Measurements from ENCODE around the gene SF3B6. TPM values are rescaled to one million over a fixed set of nuclear protein-coding genes. Genes with fewer than 3 reads are reported as not detected.
"Not testable (repeated sequence)": the region's sequence is repeated elsewhere in the genome, so short reads cannot be mapped to it uniquely, and the experiment has no call there.

Gene SF3B6
- total RNA-seq, 1 experiment from 2014 or later = 360 TPM

DNA sequence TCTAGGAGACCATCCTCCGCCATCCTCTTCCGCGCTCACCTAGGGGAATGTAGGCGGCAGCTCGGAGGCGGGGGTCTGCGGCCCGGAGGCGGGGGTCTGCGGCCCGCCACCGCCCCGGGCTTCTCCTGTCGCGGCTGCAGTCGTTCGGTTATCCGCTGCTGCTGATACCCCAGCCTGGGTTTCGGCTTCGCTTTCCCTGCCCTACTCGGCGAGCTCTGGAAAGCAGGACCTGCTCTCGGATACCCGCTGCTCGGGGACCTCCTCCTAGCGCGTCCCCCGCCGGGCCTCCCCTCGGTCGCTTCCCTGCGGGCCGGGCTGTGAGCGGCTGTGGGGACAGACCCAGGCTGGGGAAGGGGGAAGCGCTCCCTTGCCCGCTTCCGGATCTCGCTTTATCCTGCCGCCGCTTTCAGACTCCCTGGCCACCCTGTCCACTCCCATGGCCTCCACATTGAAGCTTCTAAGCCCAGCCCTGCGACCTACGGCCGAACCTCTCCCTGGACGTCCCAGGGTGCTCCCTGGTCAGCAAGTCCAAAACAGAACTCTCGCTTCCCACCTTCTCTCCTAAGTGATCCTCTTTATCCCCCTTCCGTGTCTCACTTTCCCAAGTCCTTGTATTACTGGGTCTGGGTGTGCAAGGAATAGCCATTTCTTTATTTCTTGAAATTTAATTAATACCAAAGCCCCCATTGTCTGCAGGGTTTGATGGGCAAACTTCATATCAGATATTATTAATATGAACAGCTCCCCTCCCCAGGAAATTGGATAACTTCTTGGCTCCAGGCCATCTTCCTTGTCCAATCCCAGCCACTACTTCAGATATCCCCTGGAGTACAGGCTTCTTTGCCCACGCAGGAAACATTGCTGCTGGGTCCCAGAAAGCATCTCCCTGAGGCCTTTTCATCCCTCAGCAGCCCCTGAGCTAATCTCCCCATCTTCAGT lies 25.8 kb downstream of the SF3B6 start:
- Histone ChIP-seq H3K4me1 (no peaks in the 10 kb centered on the region), H3K4me3 (peak overlapping the region; percentile 74), H3K27me3 (no peaks in the 10 kb centered on the region), H3K27ac (no peak overlapping the region; the same call in 1 of the 2 replicates), H3K36me3 (no peaks in the 10 kb centered on the region), H3K9me3 (replicated peaks) (no peaks in the 10 kb centered on the region)
- peak; percentile 79 to 82 for DNase-seq

DNA sequence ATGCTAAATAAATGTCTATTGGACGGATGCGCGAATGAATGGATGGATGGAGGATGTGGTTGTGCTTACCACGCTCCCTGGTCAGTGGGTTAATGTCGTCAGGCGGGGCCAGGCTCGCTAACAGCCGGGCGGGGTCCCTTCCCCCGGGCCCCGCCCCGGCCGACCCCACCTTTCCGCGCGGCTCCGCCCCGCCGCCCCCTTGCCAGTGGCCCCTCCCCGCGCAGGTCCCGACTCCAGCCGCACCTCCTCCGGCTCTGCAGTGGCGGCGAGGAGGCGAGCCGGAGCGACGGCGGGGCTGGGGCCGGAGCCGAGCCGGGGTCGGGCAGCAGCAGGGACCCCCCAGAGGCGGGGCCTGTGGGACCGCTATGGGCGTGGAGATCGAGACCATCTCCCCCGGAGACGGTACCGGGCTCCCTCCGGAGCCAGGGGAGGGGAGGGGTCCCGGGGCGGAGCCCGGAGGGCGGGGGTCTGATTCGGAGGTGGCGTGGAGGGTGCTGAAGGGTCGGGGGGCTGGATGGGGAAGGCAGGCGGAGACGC lies 26.6 kb downstream of the SF3B6 start, which contains the start of gene FKBP1B:
TSS of gene FKBP1B (plus strand) at position 257 of the 537 bp plus-strand sequence. CDS start at position 366, 109 bp downstream.
- Histone ChIP-seq H3K36me3 (no peaks in the 10 kb centered on the region), H3K27me3 (no peaks in the 10 kb centered on the region), H3K4me1 (no peaks in the 10 kb centered on the region), H3K27ac (peak within 1 kb of the TSS; percentile 38; the same call in 1 of the 2 replicates), H3K9me3 (replicated peaks) (no peaks in the 10 kb centered on the region), H3K4me3 (peak within 1 kb of the TSS; percentile 74)
- peak; percentile 91 to 95 for DNase-seq

DNA sequence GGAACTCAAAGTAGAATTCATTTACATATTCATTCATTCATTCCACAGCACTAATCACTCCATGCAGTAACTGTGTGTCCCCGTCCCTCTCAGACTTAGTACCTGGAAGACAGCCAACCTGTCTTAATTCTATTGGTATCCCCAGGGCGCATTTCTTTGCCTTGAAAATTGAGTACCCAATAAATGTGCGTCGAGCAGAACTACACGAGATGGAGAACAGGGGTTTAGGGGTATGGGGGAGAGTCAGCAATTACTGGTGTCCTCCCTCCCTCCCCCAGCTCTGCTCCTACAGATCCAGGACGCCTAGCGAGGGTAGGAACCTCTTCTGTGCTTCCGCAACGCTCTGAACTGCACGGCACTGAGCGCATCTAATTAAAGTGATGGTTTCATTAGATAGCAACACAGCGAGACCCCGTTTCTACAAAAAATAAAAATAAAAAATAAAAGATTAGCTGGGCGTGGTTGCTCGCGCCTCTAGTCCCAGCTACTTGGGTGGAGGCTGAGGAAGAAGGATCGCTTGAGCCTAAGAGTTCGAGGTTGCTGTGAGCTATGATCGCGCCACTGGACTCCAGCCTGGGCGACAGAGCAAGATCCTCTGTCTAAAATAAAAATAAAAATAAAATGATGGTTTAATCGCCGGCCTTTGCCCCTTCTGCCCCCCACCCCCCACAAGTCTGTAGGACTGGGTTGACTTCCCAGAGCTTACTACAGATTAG lies 27.2 kb downstream of the SF3B6 start:
- Histone ChIP-seq H3K27ac (peak overlapping the region; percentile 38; the same call in 1 of the 2 replicates), H3K4me3 (peak overlapping the region; percentile 74), H3K36me3 (no peaks in the 10 kb centered on the region), H3K4me1 (no peaks in the 10 kb centered on the region), H3K9me3 (replicated peaks) (no peaks in the 10 kb centered on the region), H3K27me3 (no peaks in the 10 kb centered on the region)
- DNase-seq = peak; percentile 69 to 82

DNA sequence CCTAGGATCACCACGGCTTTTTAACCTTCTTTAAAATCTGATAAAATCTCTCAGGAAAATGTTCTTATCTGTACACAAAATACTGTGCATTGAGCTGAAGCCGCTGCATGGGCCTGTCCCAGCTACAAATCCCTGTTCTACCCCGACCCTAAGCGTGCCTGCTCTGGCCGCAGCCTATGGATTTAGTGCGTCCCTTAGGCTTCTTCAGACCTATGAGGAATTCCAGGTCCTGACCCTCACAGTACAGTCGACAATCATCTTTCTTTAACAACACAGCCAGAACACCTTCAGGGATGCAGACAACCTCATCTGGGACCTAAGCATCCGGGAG lies 28.5 kb downstream of the SF3B6 start:
- Histone ChIP-seq H3K36me3 (no peaks in the 10 kb centered on the region), H3K4me1 (no peaks in the 10 kb centered on the region), H3K27me3 (no peaks in the 10 kb centered on the region), H3K9me3 (replicated peaks) (no peaks in the 10 kb centered on the region), H3K27ac (peak overlapping the region; percentile 79), H3K4me3 (peak overlapping the region; percentile 71)
- DNase-seq = no peak

DNA sequence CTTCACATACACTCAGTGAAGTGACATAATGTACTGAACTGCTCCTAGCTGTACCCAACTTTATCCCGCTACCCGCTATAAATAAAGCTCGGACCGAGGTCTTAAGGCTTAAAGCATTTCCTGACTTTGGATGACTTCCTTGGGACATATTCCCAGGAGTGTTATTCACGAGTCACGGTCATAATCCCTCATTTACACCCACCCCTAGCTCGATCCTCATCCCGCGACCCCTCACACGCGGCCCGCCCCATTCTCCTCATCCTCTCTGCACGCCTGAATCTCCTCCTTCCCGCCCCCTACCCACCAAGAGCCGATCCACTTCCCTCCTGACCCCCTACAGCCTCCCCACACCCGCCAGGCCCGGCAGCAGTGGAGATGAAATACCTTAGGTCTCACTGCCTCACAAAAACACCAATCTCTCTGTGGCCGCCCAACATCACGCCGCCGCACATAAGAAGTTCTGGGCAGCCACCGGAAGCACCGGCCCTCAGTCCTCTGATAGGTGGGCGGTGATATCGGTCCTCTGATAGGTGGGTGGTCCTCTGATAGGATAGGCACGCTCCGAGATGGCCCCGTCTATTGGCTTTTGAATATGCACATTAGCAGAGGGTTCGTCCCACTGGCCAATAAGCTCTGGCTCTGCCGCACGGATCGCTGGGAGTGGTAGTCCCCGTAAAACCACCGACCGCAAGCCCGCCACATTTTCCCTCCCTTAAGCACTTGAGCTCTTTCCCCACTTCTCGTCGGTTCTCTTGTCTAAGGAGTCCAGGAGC lies 29.0 kb downstream of the SF3B6 start, which contains the start of gene WDCP:
TSS of gene WDCP (minus strand) at position 462 of the 773 bp plus-strand sequence. CDS start 7,897 bp downstream, outside the sequence.
- Histone ChIP-seq H3K36me3 (no peaks in the 10 kb centered on the region), H3K9me3 (replicated peaks) (no peaks in the 10 kb centered on the region), H3K4me1 (no peaks in the 10 kb centered on the region), H3K4me3 (peak within 1 kb of the TSS; percentile 71), H3K27me3 (no peaks in the 10 kb centered on the region), H3K27ac (peak within 1 kb of the TSS; percentile 79)
- peak; percentile 100 for DNase-seq

DNA sequence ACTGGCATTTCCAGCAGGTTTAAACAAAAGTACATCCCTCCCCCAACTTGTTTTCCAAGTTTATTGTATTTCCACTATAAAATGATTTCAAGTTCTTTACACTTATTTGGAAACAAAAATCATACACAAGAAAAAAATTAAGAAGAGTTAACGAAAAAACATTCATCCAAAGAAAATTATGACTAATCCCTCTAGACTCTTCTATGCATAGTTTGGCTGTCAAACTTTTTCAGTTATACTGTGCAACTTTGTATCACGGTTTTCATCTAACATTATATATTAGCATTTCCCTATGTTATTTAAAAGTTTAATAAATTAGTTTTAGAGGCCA lies 29.6 kb downstream of the SF3B6 start:
- DNase-seq = no peak

DNA sequence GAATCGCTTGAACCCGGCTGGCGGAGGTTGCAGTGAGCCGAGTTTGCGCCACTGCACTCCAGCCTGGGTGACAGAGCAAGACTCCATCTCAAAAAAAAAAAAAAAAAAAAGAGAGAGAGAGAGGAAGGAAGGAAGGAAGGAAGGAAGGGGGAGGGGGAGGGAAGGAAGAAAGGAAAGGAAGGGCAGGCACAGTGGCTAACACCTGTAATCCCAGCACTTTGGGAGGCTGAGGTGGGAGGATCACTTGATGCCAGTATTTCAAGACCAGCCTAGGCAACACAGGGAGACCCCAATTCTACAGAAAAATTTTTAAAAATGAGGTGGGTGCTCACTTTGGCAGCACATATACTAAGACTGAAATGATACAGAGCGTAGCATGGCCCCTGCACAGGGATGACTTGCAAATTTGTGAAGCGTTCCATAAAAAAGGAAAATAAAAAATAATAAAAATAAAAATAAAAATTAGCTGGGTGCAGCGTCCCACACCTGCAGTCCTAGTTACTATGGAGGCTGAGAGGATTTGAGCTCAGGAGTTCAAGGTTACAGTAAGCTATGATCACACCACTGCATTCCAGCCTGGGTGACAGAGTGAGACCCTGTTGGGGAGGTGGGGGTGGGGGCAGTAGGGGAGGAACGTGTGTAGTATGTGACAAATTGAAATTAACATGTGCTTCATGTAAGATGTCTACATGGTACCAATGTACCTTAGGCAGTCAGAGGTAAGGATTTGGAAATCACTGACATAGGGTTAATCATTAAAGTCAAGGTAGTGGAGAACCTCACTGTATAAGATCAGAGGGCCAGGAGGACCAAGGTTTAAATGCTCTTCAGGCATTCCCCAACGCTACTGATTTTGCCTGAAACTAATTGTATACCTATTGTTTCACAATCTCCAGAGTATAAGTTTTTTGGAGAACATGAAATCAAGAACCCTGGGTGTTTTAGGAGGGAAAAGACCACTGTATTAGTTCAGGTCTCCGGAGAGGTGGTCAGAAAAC lies 30.3 kb downstream of the SF3B6 start:
- H3K4me3 ChIP-seq = peak overlapping the region; percentile 71
- H3K27ac ChIP-seq = peak overlapping the region; percentile 79; the same call in 1 of the 2 replicates
- no peaks in the 10 kb centered on the region for H3K4me1 ChIP-seq
- no peak for DNase-seq
- H3K27me3 ChIP-seq = no peaks in the 10 kb centered on the region
- H3K36me3 ChIP-seq = no peaks in the 10 kb centered on the region; the same call in 1 of the 2 replicates
- no peaks in the 10 kb centered on the region for H3K9me3 ChIP-seq (replicated peaks)

More for the DNA sequence above, 29.6 kb downstream of the SF3B6 start:
- Histone ChIP-seq H3K4me3 (peak overlapping the region; percentile 71), H3K36me3 (no peaks in the 10 kb centered on the region), H3K9me3 (replicated peaks) (no peaks in the 10 kb centered on the region), H3K27me3 (no peaks in the 10 kb centered on the region), H3K4me1 (no peaks in the 10 kb centered on the region), H3K27ac (peak overlapping the region; percentile 79)

DNA sequence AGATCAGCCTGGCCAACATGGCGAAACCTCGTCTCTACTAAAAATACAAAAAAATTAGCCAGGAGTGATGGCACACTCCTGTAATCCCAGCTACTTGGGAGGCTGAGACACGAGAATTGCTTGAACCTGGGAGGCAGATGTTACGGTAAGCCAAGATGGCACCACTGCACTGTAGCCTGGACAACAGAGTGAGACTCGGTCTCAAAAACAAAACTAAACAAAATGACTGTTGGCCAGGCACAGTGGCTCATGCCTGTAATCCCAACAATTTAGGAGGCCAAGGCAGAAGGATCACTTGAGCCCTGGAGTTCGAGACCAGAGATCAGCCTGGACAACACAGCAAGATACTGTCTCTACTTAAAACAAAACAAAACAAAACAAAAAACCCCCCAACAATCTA lies 33.0 kb downstream of the SF3B6 start:
- not testable (repeated sequence) for H3K27ac ChIP-seq; H3K4me1 ChIP-seq; H3K27me3 ChIP-seq; H3K4me3 ChIP-seq; DNase-seq; H3K9me3 ChIP-seq (replicated peaks)
- H3K36me3 ChIP-seq = peaks cover 14% of the 10 kb centered on the region

DNA sequence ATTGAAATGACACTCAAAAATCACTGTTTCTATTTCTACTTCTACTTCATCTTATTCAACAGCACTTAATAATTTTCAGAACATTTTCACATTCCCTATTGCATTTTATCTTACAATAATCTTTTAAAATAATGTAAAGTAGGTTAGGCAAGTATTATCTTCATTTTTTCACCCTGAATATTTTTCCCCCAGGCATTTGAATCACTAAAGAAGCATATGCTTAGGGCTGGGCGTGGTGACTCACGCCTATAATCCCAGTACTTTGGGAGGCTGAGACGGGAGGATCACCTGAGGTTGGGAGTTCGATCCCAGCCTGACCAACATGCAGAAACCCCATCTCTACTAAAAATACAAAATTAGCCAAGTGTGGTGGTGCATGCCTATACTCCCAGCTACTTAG lies 35.6 kb downstream of the SF3B6 start:
- no peaks in the 10 kb centered on the region for H3K27me3 ChIP-seq
- DNase-seq = no peak
- no peaks in the 10 kb centered on the region for H3K4me1 ChIP-seq
- H3K36me3 ChIP-seq = peaks cover 27% of the 10 kb centered on the region
- H3K27ac ChIP-seq = no peak overlapping the region
- no peak overlapping the region for H3K4me3 ChIP-seq
- no peaks in the 10 kb centered on the region for H3K9me3 ChIP-seq (replicated peaks)

DNA sequence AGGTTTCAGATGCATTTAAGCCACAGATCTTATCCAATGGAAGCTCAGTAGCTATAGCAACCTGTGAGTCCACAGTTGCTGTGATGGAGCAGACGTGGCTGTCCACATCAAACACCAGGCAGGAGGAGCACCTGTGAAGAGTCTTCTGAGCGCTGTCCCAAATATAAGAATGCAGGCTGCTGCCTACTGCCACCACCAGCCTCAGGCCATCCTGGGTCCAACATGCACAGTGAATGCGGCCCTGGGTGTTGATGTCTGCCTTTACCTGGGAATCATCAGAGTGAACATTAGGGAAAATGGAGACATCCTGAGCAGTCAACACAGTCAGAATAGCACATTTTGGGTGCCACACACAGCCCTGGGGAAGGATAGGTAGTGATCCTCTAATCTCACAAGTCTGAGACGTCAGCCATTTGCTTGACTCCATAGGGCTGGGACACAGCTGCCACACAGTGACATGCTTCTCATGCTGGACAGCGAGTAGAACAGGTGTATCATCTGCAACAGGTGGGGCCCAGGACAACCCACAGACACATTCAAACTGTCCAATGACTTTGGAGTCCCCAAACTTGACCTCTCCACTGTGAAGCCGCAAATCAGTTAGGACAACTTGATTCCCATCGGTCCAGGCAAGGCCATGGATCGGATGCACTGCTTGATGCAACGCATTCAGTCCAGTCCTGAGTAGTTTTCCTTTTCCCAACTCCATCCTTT lies 37.2 kb downstream of the SF3B6 start:
- no peak for DNase-seq
- Histone ChIP-seq H3K4me1 (no peaks in the 10 kb centered on the region), H3K4me3 (no peak overlapping the region), H3K27me3 (no peaks in the 10 kb centered on the region), H3K27ac (no peak overlapping the region), H3K9me3 (replicated peaks) (no peaks in the 10 kb centered on the region), H3K36me3 (peaks cover 30% of the 10 kb centered on the region)

DNA sequence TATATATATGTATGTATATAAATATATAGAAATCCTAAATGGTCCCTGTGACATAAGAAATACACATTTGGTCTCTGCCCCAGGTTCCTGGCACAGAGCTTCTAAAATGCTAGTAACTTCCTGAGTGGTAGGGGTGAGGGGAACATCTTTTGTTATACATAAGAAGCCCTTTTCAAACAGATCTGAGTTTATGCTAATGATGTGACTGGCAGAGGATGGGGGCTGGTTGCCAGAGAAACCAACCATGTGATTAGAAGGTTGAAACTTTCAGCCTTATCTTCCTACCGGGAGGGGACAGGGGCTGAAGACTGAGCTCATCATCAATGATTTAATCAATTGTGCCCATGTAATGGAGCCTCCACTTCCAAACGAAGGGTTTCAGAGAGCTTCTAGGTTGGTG lies 49.9 kb downstream of the SF3B6 start:
- no peak for DNase-seq
- Histone ChIP-seq H3K4me1 (no peaks in the 10 kb centered on the region), H3K27ac (no peak overlapping the region), H3K36me3 (peaks cover 53% of the 10 kb centered on the region), H3K9me3 (replicated peaks) (no peaks in the 10 kb centered on the region), H3K4me3 (no peak overlapping the region), H3K27me3 (no peaks in the 10 kb centered on the region)

DNA sequence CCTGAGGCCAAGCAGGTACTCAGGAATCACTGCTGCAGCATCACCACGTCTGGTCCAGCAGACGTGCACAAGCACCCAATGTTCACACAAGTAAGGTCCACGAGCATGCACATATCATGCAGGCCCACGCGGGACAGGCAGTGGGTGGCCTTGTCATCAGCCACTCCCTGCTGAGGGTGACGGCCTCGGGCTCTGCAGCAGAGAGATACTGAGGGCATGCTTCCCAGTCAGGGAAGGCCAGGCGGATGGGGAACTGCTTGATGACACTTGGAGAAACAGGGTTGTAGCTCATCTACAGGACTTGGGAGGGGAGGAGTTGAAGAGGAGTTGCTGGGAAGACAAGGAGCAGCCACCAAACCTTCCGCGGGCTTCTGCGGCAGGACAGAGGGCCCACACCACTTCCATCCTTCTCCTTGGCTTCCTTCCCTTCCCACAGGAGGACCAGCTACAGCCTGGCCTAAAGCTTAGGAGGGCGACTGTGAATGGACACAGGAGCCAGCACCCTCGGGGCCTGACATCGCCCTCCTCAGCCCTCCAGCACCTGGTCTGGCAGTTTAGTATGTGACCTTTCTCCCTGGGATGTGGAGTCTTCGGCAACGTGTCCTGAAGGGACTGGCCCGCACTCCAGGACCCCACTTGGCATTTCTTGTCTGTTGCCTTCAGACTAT lies 51.0 kb downstream of the SF3B6 start:
- DNase-seq = no peak
- H3K36me3 ChIP-seq = peaks cover 42% of the 10 kb centered on the region
- no peak overlapping the region for H3K4me3 ChIP-seq
- no peaks in the 10 kb centered on the region for H3K9me3 ChIP-seq (replicated peaks)
- no peaks in the 10 kb centered on the region for H3K27me3 ChIP-seq
- no peak overlapping the region for H3K27ac ChIP-seq
- no peaks in the 10 kb centered on the region for H3K4me1 ChIP-seq

Measured in SJCRH30 (cell line).